ENCODE measurements around the gene ANKRD63. TPM values are rescaled to one million over a fixed set of nuclear protein-coding genes. Genes with fewer than 3 reads are reported as not detected.

The ANKRD63 gene
- total and polyA plus RNA-seq, 10 of the 15 experiments (the other 5 are each of a cell fraction or from before 2014, with no cell fraction given) = not detected

GRCh38 chr15:40240619-40241221, 42.1 kb downstream of the ANKRD63 start:
- Histone ChIP-seq H3K27ac (ENCODE audit: control insufficient read depth, insufficient read depth) (no peak overlapping the region), H4K20me1 (ENCODE audit: control insufficient read depth, insufficient read depth) (no peaks in the 10 kb centered on the region), H3K36me3 (ENCODE audit: control insufficient read depth in 2 of 2, insufficient read depth in 2 of 2, low read length in 1 of 2) (no peaks in the 10 kb centered on the region), H3K9me3 (replicated peaks; ENCODE audit: control insufficient read depth, insufficient read depth, low read length) (no peaks in the 10 kb centered on the region), H3K79me2 (ENCODE audit: control insufficient read depth, insufficient read depth, low read length) (no peaks in the 10 kb centered on the region), H2AFZ (ENCODE audit: control insufficient read depth, low read depth, low read length) (no peak overlapping the region), H3K4me1 (ENCODE audit: control insufficient read depth, insufficient read depth, low read length) (0 out of 2 replicates have a peak, but pooled peaks cover 4% of the 10 kb centered on the region), H3K27me3 (replicated peaks in 1 of 2; ENCODE audit: control insufficient read depth in 2 of 2, insufficient read depth in 2 of 2, low read length in 1 of 2) (no peaks in the 10 kb centered on the region; a peak in 1 of 4 replicates), H3K4me2 (ENCODE audit: control insufficient read depth, insufficient read depth) (no peak overlapping the region), H3K9ac (ENCODE audit: control insufficient read depth, insufficient read depth, low read length) (no peak overlapping the region), H3K4me3 (no peak overlapping the region)
- ChIA-PET POLR2A (interaction anchor here (0.6 kb wide), 1 partner anchor 56 kb away, joined by 3 read pairs; no protein-coding TSS in a partner anchor), CTCF (interaction anchor here (1.3 to 1.6 kb wide), 2 partner anchors 34 to 75 kb away, joined by 3 to 4 read pairs; no protein-coding TSS in a partner anchor), RAD21 (ENCODE audit: unreplicated experiment) (no interaction called here), SMC1A (ENCODE audit: uncharacterized antibody, unreplicated experiment) (interaction anchor here (1.2 kb wide), 1 partner anchor 14 kb away, joined by 5 read pairs; no protein-coding TSS in a partner anchor)
- WGBS (ENCODE audit: insufficient coverage, insufficient replicate concordance, low lambda C conversion rate, missing lambda C conversion rate) = 80% methylated on average over 10 of the region's 10 CpGs
- no TSS peak for BruUV-seq (replicated peaks)
- in situ Hi-C loops (cut with MboI) = no loop called here
- intact Hi-C loops (cut with micrococcal nuclease; ENCODE audit: unreplicated experiment) = no loop called here
- FAIRE-seq = no peak
- no peak for ATAC-seq
- DNase-seq (ENCODE audit: low read depth, low spot score) = no peak
- TF ChIP-seq CEBPB (IDR thresholded peaks at IDR 0.05; ENCODE audit: borderline replicate concordance in 1 of 2, low read depth in 2 of 2, low read length in 2 of 2) (no peak), BMI1 (IDR thresholded peaks at IDR 0.05; ENCODE audit: borderline replicate concordance) (no peak), ASH2L (IDR thresholded peaks at IDR 0.05; ENCODE audit: borderline replicate concordance, low read depth) (no peak), IRF3 (IDR thresholded peaks at IDR 0.05) (no peak), RB1 (IDR thresholded peaks at IDR 0.05; ENCODE audit: borderline replicate concordance) (no peak), EZH2 (IDR thresholded peaks at IDR 0.05; ENCODE audit: borderline replicate concordance, control insufficient read depth, low read depth, low read length) (no peak), YY1 (IDR thresholded peaks at IDR 0.05; ENCODE audit: low read depth, low read length) (no peak), ATF2 (IDR thresholded peaks at IDR 0.05; ENCODE audit: low read length) (no peak), KDM1A (IDR thresholded peaks at IDR 0.05; ENCODE audit: borderline replicate concordance) (no peak), PBX3 (IDR thresholded peaks at IDR 0.05; ENCODE audit: insufficient replicate concordance, low read depth, low read length) (no peak), BHLHE40 (IDR thresholded peaks at IDR 0.05; ENCODE audit: borderline replicate concordance in 1 of 2, low read depth in 2 of 2, low read length in 1 of 2) (no peak), SKIL (IDR thresholded peaks at IDR 0.05; ENCODE audit: low read depth, poor library complexity, severe bottlenecking) (no peak), ESRRA (IDR thresholded peaks at IDR 0.05; ENCODE audit: low read length) (no peak), E4F1 (IDR thresholded peaks at IDR 0.05; ENCODE audit: borderline replicate concordance, partially characterized antibody) (no peak)

Data from GM12878 (cell line).